Thyroid gland (tissue), 4 donors: ENCODE measurements around the gene HACD4. TPM values are rescaled to one million over a fixed set of nuclear protein-coding genes. Genes with fewer than 3 reads are reported as not detected.

Source experiments
- DNase-seq, 2 donors: peaks; one replicate each; pipeline ENCODE4 v3.0.0-alpha.2; 2019
- H3K27ac ChIP-seq, 3 donors: fragments of 200-600 bp; sonication (generic); 1 replicate in 2 of 3; 2 replicates in 1 of 3; pipeline ENCODE4 v1.5.1; 2016 to 2019; ENCODE audit warnings: mild to moderate bottlenecking in 1 of 3, moderate library complexity in 1 of 3
- H3K27me3 ChIP-seq: fragments of 200-600 bp; sonication (generic); one replicate; pipeline ENCODE4 v1.5.1; 2019
- H3K36me3 ChIP-seq, 2 donors: fragments of 200-600 bp; sonication (generic); one replicate each; pipeline ENCODE4 v1.5.1; 2016 to 2019
- H3K4me1 ChIP-seq, 2 donors: fragments of 200-600 bp; sonication (generic); one replicate each; pipeline ENCODE4 v1.5.1; 2017 to 2019
- H3K4me3 ChIP-seq, 3 donors: fragments of 200-600 bp; sonication (generic); replicated peaks in 1 of 3; 1 replicate in 2 of 3; 2 replicates in 1 of 3; pipeline ENCODE4 v1.5.1; 2016; ENCODE audit warnings: mild to moderate bottlenecking in 1 of 3
- H3K9me3 ChIP-seq: fragments of 200-600 bp; sonication (generic); one replicate; pipeline ENCODE4 v1.5.1; 2017
- CTCF ChIP-seq, 6 experiments: fragments of 200-600 bp in 3 of 6; fragments of 450-650 bp in 3 of 6; sonication (generic) in 3 of 6; IDR thresholded peaks; one replicate each; pipeline ENCODE4 v1.5.1; 2016 to 2019; ENCODE audit warnings: antibody characterized with exemption in 6 of 6, mild to moderate bottlenecking in 2 of 6, inconsistent platforms in 1 of 6, moderate library complexity in 1 of 6
- POLR2A ChIP-seq, 2 donors: fragments of 450-650 bp; IDR thresholded peaks; one replicate each; pipeline ENCODE4 v1.6.1; 2017; ENCODE audit warnings: antibody characterized with exemption in 2 of 2, mild to moderate bottlenecking in 2 of 2, moderate library complexity in 1 of 2
- WGBS, 2 donors: methylation state at CpG; one replicate each; pipeline ENCODE4 v1.1.5; 2017; 5-methylcytosine and 5-hydroxymethylcytosine counted together
- intact Hi-C: fragments of 100-400 bp; cut with DNase I; formaldehyde crosslinking; loops from one replicate; pipeline ENCODE4 v1.15.1; 2023
- total RNA-seq, 4 donors: library from RNA; depleted of rRNA; stranded (reverse); fragments of >200 nt; gene quantifications; one replicate each; pipeline ENCODE4 v1.2.3, GENCODE V29; 2016

Gene HACD4
- total RNA-seq, 4 donors from 2014 or later = 1.8 to 4.8 (median 3.3) TPM

GRCh38 chr9:20950707-20951106, 80.7 kb downstream of the HACD4 start:
- WGBS, 2 donors = 95 to 97% methylated on average over 2 of the region's 2 CpGs
- H3K27me3 ChIP-seq = no peaks in the 10 kb centered on the region
- DNase-seq = no peak
- intact Hi-C loops = no loop called here
- no peak overlapping the region for H3K27ac ChIP-seq
- H3K9me3 ChIP-seq = no peaks in the 10 kb centered on the region
- no peak overlapping the region for H3K4me3 ChIP-seq
- TF ChIP-seq CTCF (IDR thresholded peaks at IDR 0.05) = no peak
- no peak for TF ChIP-seq POLR2A (IDR thresholded peaks at IDR 0.05)
- H3K36me3 ChIP-seq = peaks cover 0 to 5% of the 10 kb centered on the region in 2 donors
- peaks cover 0 to 6% of the 10 kb centered on the region in 2 donors for H3K4me1 ChIP-seq

Other genes with a start within 250 kb of the HACD4 start
- gene IFNB1, start 46.3 kb upstream of the HACD4 start, total RNA-seq = not detected
- not detected for gene IFNW1, start 110.2 kb upstream of the HACD4 start, total RNA-seq
- not detected for gene IFNA21, start 135.0 kb upstream of the HACD4 start, total RNA-seq
- not detected for gene IFNA4, start 155.9 kb upstream of the HACD4 start, total RNA-seq
- not detected for gene IFNA7, start 170.6 kb upstream of the HACD4 start, total RNA-seq
- not detected for gene IFNA10, start 175.5 kb upstream of the HACD4 start, total RNA-seq
- gene IFNA16, start 185.7 kb upstream of the HACD4 start, total RNA-seq = not detected
- not detected for gene IFNA17, start 196.6 kb upstream of the HACD4 start, total RNA-seq
- not detected for gene IFNA14, start 208.4 kb upstream of the HACD4 start, total RNA-seq